ENCODE data around the gene MYO9B.

The MYO9B gene

GRCh38 chr19:17078036-17078919, 2.7 kb downstream of the MYO9B start:
- Histone ChIP-seq H3K36me3 (ENCODE audit: control insufficient read depth in 2 of 2, insufficient read depth in 2 of 2, low read length in 2 of 2) (no peaks in the 10 kb centered on the region), H3K9me3 (ENCODE audit: control insufficient read depth in 2 of 2, low read length in 2 of 2) (no peaks in the 10 kb centered on the region), H3K4me1 (ENCODE audit: control insufficient read depth, insufficient read depth, low read length) (peaks cover 69% of the 10 kb centered on the region), H3K4me3 (ENCODE audit: low read length in 2 of 2) (peak overlapping the region in 1 of 2 donors; percentile 29), H3K27ac (ENCODE audit: low read length) (peak overlapping the region; percentile 90), H3K27me3 (ENCODE audit: control insufficient read depth in 1 of 2, insufficient read depth in 2 of 2, low read length in 2 of 2) (no peaks in the 10 kb centered on the region), H3K9ac (ENCODE audit: low read length in 2 of 2) (no peak overlapping the region)

DNA sequence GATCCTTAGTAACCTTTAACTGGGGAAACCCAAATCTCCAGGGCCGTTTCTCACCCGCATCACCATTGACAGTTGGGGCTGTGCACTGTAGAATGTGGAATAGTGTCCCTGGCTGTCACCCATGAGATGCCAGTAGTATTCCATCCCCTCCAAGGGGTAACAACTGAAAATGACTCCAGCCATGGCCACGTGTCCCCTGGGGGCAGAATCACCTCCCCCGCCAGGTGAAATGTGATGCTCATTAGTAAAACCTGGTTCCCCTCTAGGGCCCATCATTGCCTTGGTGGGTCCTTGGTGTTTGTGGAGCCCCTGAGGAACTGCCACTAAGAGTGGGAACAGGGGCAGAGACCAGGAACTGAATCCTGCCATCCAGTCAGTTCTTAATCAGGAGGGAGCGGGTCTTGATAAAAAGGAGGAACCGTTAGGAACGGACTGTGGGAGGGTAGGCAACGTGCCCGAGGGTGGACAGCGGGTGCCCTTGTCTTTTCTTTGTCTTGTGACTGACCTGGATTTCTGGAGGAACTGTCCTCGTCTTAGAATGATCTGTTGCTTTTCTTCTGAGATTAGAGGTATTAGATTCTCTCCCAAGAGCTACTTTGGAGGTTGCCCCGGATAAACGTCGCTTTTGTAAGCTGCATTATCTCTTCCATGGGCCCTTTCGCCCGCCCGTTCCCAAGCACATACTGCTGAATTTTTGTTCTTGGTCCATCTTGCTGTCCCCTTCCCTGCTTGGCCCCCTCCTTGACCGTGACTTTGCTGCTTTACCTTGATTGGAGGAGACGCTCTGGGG, 3.5 kb downstream of the MYO9B start:
- H3K4me1 ChIP-seq (ENCODE audit: control insufficient read depth, insufficient read depth, low read length): peaks cover 68% of the 10 kb centered on the region
- no peaks in the 10 kb centered on the region for H3K9me3 ChIP-seq (ENCODE audit: control insufficient read depth in 2 of 2, low read length in 2 of 2)
- H3K27ac ChIP-seq (ENCODE audit: low read length): peak overlapping the region; percentile 90
- peak overlapping the region; percentile 71 to 73 for H3K9ac ChIP-seq (ENCODE audit: low read length in 2 of 2)
- no peaks in the 10 kb centered on the region for H3K27me3 ChIP-seq (ENCODE audit: control insufficient read depth in 1 of 2, insufficient read depth in 2 of 2, low read length in 2 of 2)
- H3K36me3 ChIP-seq (ENCODE audit: control insufficient read depth in 2 of 2, insufficient read depth in 2 of 2, low read length in 2 of 2): no peaks in the 10 kb centered on the region
- H3K4me3 ChIP-seq (ENCODE audit: low read length in 2 of 2): peak overlapping the region; percentile 56 to 72

GRCh38 chr19:17079710-17080439, 4.3 kb downstream of the MYO9B start:
- Histone ChIP-seq H3K9me3 (ENCODE audit: control insufficient read depth in 2 of 2, low read length in 2 of 2) (no peaks in the 10 kb centered on the region), H3K4me3 (ENCODE audit: low read length in 2 of 2) (peak overlapping the region; percentile 56 to 72), H3K27me3 (ENCODE audit: control insufficient read depth in 1 of 2, insufficient read depth in 2 of 2, low read length in 2 of 2) (no peaks in the 10 kb centered on the region), H3K4me1 (ENCODE audit: control insufficient read depth, insufficient read depth, low read length) (peaks cover 61% of the 10 kb centered on the region), H3K36me3 (ENCODE audit: control insufficient read depth in 2 of 2, insufficient read depth in 2 of 2, low read length in 2 of 2) (no peaks in the 10 kb centered on the region), H3K9ac (ENCODE audit: low read length in 2 of 2) (peak overlapping the region; percentile 71 to 73), H3K27ac (ENCODE audit: low read length) (peak overlapping the region; percentile 90)

- Histone ChIP-seq H3K27ac (ENCODE audit: low read length) (peak overlapping the region; percentile 90), H3K4me3 (ENCODE audit: low read length in 2 of 2) (peak overlapping the region; percentile 56 to 72), H3K27me3 (ENCODE audit: control insufficient read depth in 1 of 2, insufficient read depth in 2 of 2, low read length in 2 of 2) (no peaks in the 10 kb centered on the region), H3K9ac (ENCODE audit: low read length in 2 of 2) (peak overlapping the region; percentile 71 to 73), H3K36me3 (ENCODE audit: control insufficient read depth in 2 of 2, insufficient read depth in 2 of 2, low read length in 2 of 2) (no peaks in the 10 kb centered on the region), H3K4me1 (ENCODE audit: control insufficient read depth, insufficient read depth, low read length) (peaks cover 59% of the 10 kb centered on the region), H3K9me3 (ENCODE audit: control insufficient read depth in 2 of 2, low read length in 2 of 2) (no peaks in the 10 kb centered on the region)
Measured at GRCh38 chr19:17080440-17080801, 4.8 kb downstream of the MYO9B start.

GRCh38 chr19:17081672-17082630, 6.4 kb downstream of the MYO9B start:
- peak overlapping the region; percentile 21 to 42 for H3K9ac ChIP-seq (ENCODE audit: low read length in 2 of 2)
- peak overlapping the region; percentile 67 for H3K27ac ChIP-seq (ENCODE audit: low read length)
- no peaks in the 10 kb centered on the region for H3K9me3 ChIP-seq (ENCODE audit: control insufficient read depth in 2 of 2, low read length in 2 of 2)
- H3K27me3 ChIP-seq (ENCODE audit: control insufficient read depth in 1 of 2, insufficient read depth in 2 of 2, low read length in 2 of 2): no peaks in the 10 kb centered on the region
- peaks cover 54% of the 10 kb centered on the region for H3K4me1 ChIP-seq (ENCODE audit: control insufficient read depth, insufficient read depth, low read length)
- H3K4me3 ChIP-seq (ENCODE audit: low read length in 2 of 2): peak overlapping the region in 1 of 2 donors; percentile 4
- H3K36me3 ChIP-seq (ENCODE audit: control insufficient read depth in 2 of 2, insufficient read depth in 2 of 2, low read length in 2 of 2): no peaks in the 10 kb centered on the region

DNA sequence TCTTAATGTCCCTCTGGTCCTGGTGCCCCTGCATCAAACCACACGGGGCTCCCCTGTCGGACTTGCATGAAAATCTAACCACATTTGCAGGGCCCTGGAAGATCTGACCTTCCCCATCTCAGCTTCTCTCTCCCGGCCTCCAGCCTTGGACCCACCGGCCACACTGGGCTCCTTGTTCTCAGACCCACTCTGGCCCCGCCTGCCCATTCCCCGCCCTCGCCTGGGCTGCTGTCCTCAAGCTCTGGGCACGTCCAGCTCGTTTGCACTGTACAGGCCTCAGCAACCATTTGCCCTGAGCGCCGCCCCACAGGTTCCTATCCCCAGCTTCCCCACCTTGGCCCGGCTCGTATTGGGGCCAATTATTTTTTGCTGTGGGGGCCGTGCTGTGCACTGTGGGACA, 10.5 kb downstream of the MYO9B start:
- Histone ChIP-seq H3K27me3 (ENCODE audit: control insufficient read depth in 1 of 2, insufficient read depth in 2 of 2, low read length in 2 of 2) (no peaks in the 10 kb centered on the region), H3K9me3 (ENCODE audit: control insufficient read depth in 2 of 2, low read length in 2 of 2) (no peaks in the 10 kb centered on the region), H3K9ac (ENCODE audit: low read length in 2 of 2) (no peak overlapping the region), H3K4me3 (ENCODE audit: low read length in 2 of 2) (no peak overlapping the region), H3K27ac (ENCODE audit: low read length) (no peak overlapping the region), H3K36me3 (ENCODE audit: control insufficient read depth in 2 of 2, insufficient read depth in 2 of 2, low read length in 2 of 2) (no peaks in the 10 kb centered on the region), H3K4me1 (ENCODE audit: control insufficient read depth, insufficient read depth, low read length) (peaks cover 48% of the 10 kb centered on the region)

GRCh38 chr19:17086834-17087233, 11.3 kb downstream of the MYO9B start:
- H3K27ac ChIP-seq (ENCODE audit: low read length): peak overlapping the region; percentile 31
- no peak overlapping the region for H3K4me3 ChIP-seq (ENCODE audit: low read length in 2 of 2)
- no peaks in the 10 kb centered on the region for H3K9me3 ChIP-seq (ENCODE audit: control insufficient read depth in 2 of 2, low read length in 2 of 2)
- peaks cover 43% of the 10 kb centered on the region for H3K4me1 ChIP-seq (ENCODE audit: control insufficient read depth, insufficient read depth, low read length)
- H3K36me3 ChIP-seq (ENCODE audit: control insufficient read depth in 2 of 2, insufficient read depth in 2 of 2, low read length in 2 of 2): no peaks in the 10 kb centered on the region
- no peak overlapping the region for H3K9ac ChIP-seq (ENCODE audit: low read length in 2 of 2)
- H3K27me3 ChIP-seq (ENCODE audit: control insufficient read depth in 1 of 2, insufficient read depth in 2 of 2, low read length in 2 of 2): no peaks in the 10 kb centered on the region

GRCh38 chr19:17088552-17088951, 13.0 kb downstream of the MYO9B start:
- H3K9me3 ChIP-seq (ENCODE audit: control insufficient read depth in 2 of 2, low read length in 2 of 2): no peaks in the 10 kb centered on the region
- H3K4me3 ChIP-seq (ENCODE audit: low read length in 2 of 2): peak overlapping the region; percentile 22 to 35
- peaks cover 0 to 2% of the 10 kb centered on the region in 2 donors for H3K36me3 ChIP-seq (ENCODE audit: control insufficient read depth in 2 of 2, insufficient read depth in 2 of 2, low read length in 2 of 2)
- peak overlapping the region; percentile 62 to 67 for H3K9ac ChIP-seq (ENCODE audit: low read length in 2 of 2)
- H3K27me3 ChIP-seq (ENCODE audit: control insufficient read depth in 1 of 2, insufficient read depth in 2 of 2, low read length in 2 of 2): no peaks in the 10 kb centered on the region
- H3K4me1 ChIP-seq (ENCODE audit: control insufficient read depth, insufficient read depth, low read length): peaks cover 34% of the 10 kb centered on the region
- H3K27ac ChIP-seq (ENCODE audit: low read length): peak overlapping the region; percentile 95

GRCh38 chr19:17090583-17090982, 15.0 kb downstream of the MYO9B start:
- H3K9ac ChIP-seq (ENCODE audit: low read length in 2 of 2): no peak overlapping the region

More at GRCh38 chr19:17090583-17090982, 15.0 kb downstream of the MYO9B start:
- Histone ChIP-seq H3K27me3 (ENCODE audit: control insufficient read depth in 1 of 2, insufficient read depth in 2 of 2, low read length in 2 of 2) (no peaks in the 10 kb centered on the region), H3K4me3 (ENCODE audit: low read length in 2 of 2) (no peak overlapping the region), H3K27ac (ENCODE audit: low read length) (peak overlapping the region; percentile 95), H3K4me1 (ENCODE audit: control insufficient read depth, insufficient read depth, low read length) (peaks cover 36% of the 10 kb centered on the region), H3K9me3 (ENCODE audit: control insufficient read depth in 2 of 2, low read length in 2 of 2) (no peaks in the 10 kb centered on the region), H3K36me3 (ENCODE audit: control insufficient read depth in 2 of 2, insufficient read depth in 2 of 2, low read length in 2 of 2) (peaks cover 0 to 2% of the 10 kb centered on the region in 2 donors)

Data from stomach smooth muscle (tissue), 2 donors.